Fibroblast of skin of scalp (primary cell): Measurements from ENCODE around the gene TBXAS1.

Source experiments
- DNase-seq: peaks from one replicate; pipeline ENCODE4 v3.0.0-alpha.2; 2013

The TBXAS1 gene

GRCh38 chr7:140005341-140005740, 176.3 kb downstream of the TBXAS1 start:
- no peak for DNase-seq

- peak; percentile 31 for DNase-seq
Observed at GRCh38 chr7:140005754-140006503, 176.9 kb downstream of the TBXAS1 start.

DNA sequence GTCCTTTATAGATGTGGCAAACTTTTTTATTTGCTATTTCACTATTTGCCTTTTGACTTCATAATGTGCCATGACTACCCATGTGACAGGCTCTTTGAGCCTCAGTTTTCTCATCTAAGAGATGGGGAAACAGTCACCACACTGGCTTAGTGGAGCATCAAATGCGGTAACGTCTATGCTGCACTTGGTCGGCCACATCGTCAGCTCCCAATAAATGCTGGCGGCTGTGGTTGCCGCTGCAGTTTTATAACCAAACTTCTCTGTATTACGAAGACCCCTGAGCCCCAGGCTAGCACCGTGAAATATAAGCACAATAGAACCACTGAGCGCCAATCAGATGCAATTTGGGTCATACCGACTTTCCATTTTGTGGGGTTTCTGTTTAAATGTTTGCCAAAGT, 177.5 kb downstream of the TBXAS1 start:
- DNase-seq: no peak

DNA sequence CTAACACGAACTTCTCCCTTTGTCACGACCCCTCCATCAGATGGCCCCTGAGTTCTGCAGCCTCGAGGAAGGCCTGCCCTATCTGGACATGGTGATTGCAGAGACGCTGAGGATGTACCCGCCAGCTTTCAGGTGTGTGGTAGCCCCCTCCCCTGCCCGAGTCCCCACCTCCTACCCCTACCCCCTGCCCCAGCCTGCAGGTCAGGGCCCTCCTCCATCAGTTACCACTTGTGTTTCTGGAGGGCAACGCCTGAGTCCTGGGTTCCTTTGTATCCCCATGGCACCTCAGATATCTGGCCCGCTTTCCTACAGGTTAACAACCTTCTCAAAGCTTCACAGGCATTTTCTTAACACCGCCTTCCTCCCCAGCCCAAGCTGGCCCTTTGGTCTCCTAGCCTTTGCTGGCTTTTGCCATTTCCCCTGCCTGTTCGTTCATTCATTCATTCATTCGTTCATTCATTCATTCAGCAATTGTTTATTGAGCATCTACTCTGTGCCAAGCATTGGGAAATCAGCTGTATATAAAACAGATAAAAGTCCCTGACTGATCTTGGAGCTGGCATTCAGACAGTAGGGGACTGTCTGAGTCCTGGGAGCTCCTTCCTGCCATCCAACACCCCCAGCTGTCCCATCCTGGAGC, 178.1 kb downstream of the TBXAS1 start:
- no peak for DNase-seq

- no peak for DNase-seq
Observed at GRCh38 chr7:140008755-140009610, 179.9 kb downstream of the TBXAS1 start.

DNA sequence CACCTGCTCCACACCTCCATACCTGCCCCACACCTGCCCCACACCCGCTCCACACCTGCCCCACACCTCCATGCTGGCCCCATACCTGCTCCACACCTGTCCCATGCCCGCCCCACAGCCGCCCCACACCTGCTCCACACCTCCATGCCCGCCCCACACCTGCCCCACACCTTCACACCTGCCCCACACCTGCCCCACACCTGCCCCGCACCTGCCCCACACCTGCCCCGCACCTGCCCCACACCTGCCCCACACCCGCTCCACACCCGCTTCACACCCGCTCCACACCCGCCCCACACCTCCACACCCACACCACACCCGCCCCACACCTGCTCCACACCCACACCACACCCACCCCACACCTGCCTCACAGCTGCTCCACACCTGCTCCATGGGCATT, 180.7 kb downstream of the TBXAS1 start:
- DNase-seq: no peak

DNA sequence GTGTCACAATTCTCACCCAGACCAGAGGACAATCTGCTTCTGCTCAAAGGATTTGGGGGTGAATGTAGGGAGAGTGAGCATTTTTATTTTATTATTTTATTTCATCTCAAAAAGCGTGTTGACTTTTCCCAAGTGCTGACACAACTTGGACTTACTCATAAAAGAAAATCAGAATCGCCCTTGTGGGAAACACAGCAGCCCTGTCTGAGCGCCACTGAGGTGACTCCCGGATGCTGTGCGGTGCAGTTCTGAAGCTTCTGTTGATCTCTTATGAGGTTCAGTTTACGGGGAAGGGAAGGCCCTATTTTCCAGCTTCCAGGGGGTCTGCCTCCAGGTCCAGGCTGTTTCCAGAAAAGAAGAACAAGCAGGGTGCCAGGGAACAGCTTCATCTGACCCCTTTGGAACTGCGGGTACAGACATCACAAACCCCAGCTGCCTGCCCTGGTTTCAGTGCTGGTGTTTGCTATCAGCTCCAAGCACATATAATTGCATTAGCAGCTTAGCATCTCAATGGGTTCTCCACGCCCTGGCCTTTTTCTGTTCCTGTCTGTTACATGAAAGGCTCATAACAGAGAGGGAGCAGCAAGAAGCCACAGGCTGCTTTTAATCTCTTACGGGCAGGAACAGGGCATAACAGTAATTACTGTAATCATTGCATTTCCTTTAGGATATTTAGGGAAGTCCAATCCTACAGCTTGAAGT, 181.3 kb downstream of the TBXAS1 start:
- no peak for DNase-seq

DNA sequence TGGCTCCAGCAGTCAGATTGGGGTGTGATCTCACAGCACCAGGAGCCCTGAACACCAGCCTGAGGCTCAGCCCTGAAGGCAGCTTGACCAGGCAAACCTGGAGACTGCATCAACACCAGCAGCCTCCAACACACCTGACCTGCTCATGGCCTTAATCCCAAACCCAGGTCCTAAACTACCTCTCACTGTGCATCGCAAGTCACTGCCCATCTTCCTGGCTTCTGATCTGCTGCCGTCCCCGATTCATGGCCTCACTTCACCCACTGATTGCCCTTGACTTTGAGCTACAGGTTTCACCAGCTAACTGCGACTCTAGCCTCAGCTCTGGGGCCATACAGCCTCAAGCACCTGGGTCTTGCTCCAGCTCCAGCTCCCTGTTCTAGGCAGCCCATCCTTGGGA, 184.6 kb downstream of the TBXAS1 start:
- DNase-seq: no peak

DNA sequence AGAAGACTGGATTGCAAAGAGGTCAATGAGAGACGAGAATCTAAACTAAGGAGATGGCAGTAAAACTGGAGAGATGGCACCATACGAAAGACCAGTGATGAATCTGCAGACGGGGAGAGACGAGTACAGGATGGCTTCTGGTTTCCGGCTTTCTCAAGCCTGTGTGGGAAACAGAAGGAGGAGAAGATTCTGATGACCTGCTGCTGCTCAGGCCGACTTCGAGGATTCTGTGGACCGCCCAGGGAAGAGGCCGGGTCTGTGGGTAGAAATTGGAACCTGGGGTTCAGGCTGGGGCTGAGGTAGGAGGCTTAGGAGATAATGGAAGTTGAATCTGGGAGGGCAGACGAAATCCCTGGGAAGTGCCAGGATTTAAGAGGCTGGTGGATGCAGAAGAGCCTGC, 185.1 kb downstream of the TBXAS1 start:
- DNase-seq: no peak

DNA sequence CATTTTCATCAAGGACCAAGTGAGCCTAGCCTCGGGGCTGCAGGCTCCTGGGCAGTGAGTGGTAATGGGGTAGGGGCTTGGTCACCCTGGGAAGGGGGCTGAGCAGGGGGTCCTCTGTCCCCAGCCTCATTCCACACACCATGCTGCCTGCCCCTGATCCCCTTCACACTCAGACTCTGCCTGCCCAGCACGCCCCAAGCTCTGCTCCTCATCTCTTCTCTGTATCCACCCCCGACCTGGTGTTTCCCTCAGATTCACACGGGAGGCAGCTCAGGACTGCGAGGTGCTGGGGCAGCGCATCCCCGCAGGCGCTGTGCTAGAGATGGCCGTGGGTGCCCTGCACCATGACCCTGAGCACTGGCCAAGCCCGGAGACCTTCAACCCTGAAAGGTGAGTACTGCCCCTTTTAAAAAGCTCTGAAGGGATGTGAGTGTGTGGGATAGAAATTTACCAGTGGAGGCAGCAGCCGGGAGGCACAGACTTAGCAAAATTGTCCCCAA, 186.5 kb downstream of the TBXAS1 start:
- DNase-seq: no peak

DNA sequence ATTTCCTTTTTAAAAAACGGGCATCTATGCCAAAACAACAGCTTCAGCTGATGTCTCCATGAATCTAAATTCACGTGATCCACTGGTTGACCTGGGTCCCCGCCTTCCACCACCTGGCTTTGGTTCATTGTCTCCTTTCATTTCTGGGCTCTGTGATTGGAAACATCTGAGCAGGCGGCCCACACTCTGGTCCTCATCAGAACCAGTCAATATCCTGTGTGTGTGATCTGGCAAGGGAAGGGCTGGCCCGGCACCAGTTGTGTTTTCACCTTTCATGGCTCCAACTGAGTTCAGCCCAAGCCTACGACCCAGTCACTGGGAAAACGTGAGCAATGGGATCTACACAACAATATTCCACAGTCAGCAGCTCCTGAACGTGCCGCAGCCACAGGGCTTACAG, 187.5 kb downstream of the TBXAS1 start:
- no peak for DNase-seq

DNA sequence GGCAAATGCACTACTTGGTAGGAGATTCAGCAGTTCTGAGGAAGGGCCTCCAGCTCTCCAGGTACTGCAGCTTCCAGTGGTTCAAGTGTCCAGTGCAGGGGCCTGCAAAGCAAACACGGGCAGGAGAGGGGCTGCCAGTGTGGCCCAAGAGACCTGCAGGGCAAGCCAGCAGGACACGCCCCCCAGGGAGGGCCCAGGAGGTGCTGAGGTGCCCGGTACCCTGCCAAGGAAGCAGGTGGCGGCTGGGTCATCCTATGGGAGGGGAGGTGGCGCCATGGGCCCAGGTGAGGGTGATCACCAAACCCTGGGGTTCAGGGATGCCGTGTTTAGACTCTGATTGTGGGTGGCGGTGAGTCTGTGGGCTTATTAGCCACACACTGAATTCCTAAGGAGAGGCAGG, 188.0 kb downstream of the TBXAS1 start:
- no peak for DNase-seq

GRCh38 chr7:140017543-140017942, 188.5 kb downstream of the TBXAS1 start:
- no peak for DNase-seq

DNA sequence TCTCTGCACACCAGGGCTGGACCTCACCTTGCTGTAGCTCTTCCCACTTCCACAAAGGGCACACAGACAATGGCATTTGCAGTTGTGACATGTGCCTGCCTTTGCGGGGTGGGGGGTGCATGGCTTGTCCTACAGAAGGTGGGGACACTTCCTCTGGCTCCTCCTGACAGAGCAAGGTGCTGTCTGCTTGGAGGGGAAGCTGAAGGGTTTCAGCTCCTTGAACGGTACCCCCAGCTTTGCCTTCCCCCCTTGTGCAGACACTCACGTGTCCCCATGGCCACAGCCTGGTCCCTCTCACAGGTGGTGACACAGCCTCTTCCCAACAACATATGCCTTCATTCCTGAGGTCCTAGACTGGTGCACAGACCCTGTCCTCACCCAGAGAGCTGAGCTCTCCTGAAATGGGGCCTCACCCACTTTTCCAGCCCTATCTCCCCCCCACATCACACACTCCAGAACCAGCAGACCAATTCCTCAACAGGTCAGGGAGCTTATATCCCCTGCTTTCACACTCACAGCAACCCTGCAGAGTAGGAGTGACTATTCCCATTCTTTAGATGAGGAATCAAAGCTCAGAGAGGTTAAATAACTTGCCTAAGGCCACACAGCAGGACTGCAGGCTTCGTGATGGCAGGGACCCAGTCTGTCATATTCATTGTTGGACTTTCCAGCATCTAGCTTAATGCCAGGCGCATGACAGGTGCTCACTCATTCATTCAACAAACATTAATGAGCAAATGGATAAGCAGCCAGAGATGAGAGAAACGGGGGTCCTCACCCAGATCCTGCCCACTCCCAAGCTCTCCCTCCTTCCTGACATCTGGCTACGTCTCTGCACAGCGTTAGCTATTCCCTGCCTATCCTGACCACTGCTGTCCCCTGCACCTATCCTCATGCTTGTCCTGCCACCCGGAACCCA, 189.3 kb downstream of the TBXAS1 start:
- DNase-seq: no peak

GRCh38 chr7:140019172-140019571, 190.1 kb downstream of the TBXAS1 start:
- no peak for DNase-seq

GRCh38 chr7:140019606-140020005, 190.5 kb downstream of the TBXAS1 start:
- DNase-seq: no peak

- DNase-seq: no peak
Observed at GRCh38 chr7:140021603-140022002, 192.5 kb downstream of the TBXAS1 start.

DNA sequence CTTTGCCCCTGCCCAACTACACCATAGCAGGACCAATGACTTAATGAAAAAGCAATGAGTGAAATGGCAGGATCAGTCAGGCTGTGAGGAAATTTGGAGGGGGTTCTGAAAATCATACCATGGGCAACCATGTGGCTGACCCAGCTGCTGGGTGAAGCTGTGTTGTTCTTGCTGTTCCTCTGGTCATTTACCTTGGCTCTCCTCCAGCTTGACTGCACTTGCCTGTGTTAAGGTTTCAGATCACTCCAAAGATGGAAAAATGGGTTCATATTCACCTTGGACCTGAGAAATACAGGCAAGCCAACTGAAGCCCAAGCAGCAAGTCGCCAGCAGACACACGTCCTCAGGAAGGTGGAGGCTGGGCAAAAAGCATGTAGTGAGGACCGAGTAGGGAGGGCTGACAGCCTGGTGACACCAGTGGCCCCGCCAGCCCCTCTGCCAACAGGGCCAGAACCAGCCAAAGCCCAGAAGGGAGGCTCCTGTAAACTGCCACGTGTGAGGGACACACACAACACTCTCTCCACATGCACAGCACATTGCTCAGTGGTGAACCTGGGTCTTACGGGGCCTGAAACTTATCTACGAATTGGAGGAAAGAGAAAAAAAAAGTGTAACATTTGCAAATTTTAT, 193.6 kb downstream of the TBXAS1 start:
- peak; percentile 18 for DNase-seq

GRCh38 chr7:140023728-140024127, 194.7 kb downstream of the TBXAS1 start:
- no peak for DNase-seq

DNA sequence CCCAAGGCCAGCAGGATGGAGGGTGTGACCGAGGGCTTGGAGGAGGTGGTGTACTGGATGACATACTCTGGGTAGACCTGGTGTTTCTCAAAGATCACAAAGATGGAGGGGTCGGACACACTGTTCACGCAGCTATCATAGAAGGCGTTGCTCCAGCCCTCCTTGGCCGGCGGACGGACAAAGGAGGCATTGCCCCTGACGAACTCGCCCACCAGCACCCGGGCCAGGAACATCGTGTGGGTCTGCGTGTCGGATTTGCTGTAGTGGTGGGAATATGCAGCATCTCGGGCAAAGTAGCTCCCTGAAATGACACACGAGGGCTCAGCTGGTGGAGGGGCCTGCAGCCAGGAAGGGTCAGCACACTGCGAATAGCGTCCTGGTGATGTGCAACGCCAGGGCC, 195.5 kb downstream of the TBXAS1 start:
- no peak for DNase-seq

DNA sequence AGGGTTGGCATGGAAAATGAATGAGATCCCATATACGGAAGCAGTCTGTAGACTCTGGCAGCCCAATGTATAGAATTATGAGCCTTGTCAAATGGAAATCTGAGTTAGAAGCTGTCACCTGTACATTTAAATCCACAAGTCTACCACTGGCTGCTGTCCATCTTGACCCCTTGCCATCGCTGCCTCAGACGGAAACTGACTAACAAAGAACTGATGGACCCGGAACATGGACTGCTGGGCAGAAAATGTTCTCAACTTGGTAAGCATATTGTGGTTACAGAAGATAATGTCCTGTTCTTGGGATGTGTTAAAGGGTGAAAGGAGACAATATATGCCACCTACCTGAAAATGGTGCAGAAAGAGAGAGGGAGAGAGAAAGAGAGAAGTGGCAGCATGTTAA, 196.2 kb downstream of the TBXAS1 start:
- no peak for DNase-seq
